ENCODE results near the gene MEIS3.

GRCh38 chr19:47375694-47376588, 43.4 kb downstream of the MEIS3 start:
- no peak for TF ChIP-seq CTCF (IDR thresholded peaks at IDR 0.05 in 2 of 3, conservative IDR thresholded peaks at IDR 0.05 in 1 of 3; ENCODE audit: control insufficient read depth in 2 of 3, extremely low read depth in 1 of 3, insufficient read depth in 1 of 3, low read depth in 3 of 3, low read length in 3 of 3)
- no peak for TF ChIP-seq MAX (IDR thresholded peaks at IDR 0.05; ENCODE audit: low read depth, low read length)
- TF ChIP-seq SRF (IDR thresholded peaks at IDR 0.05; ENCODE audit: low read depth in 2 of 2, low read length in 2 of 2): no peak
- TF ChIP-seq SMC3 (IDR thresholded peaks at IDR 0.05; ENCODE audit: borderline replicate concordance, low read length): no peak
- no peak for TF ChIP-seq MYC (IDR thresholded peaks at IDR 0.05; ENCODE audit: insufficient read depth, insufficient read length, insufficient replicate concordance, low read length, severe bottlenecking)
- TF ChIP-seq POLR2A (IDR thresholded peaks at IDR 0.05; ENCODE audit: low read depth, low read length): no peak
- no peak for TF ChIP-seq HDGF (IDR thresholded peaks at IDR 0.05)
- TF ChIP-seq USF2 (IDR thresholded peaks at IDR 0.05; ENCODE audit: borderline replicate concordance, low read depth, low read length): no peak
